ENCODE data around the gene GDF10.

DNA sequence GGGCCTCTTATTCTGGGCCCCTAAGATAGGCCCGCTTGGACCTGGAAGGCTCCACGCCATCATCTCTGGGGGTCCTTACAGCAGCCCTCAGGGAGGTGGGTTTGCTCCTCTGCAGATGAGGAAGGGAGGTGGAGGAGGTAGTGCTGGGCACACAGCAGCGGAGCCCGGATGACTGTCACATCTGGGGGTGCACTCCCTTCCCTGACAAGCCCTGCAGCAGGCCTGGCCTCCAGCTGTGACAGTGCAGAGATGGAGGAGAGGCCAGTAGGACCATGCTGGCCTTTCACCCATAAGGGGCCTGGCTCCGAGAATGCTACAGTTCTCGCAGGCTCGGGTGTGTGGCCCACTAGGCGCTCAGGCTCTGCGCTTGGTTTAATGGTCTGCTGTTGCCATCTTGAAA is 31.5 kb downstream of the GDF10 start:
- TF ChIP-seq, protein P1, sequence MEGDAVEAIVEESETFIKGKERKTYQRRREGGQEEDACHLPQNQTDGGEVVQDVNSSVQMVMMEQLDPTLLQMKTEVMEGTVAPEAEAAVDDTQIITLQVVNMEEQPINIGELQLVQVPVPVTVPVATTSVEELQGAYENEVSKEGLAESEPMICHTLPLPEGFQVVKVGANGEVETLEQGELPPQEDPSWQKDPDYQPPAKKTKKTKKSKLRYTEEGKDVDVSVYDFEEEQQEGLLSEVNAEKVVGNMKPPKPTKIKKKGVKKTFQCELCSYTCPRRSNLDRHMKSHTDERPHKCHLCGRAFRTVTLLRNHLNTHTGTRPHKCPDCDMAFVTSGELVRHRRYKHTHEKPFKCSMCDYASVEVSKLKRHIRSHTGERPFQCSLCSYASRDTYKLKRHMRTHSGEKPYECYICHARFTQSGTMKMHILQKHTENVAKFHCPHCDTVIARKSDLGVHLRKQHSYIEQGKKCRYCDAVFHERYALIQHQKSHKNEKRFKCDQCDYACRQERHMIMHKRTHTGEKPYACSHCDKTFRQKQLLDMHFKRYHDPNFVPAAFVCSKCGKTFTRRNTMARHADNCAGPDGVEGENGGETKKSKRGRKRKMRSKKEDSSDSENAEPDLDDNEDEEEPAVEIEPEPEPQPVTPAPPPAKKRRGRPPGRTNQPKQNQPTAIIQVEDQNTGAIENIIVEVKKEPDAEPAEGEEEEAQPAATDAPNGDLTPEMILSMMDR (IDR thresholded peaks at IDR 0.05): no peak
- no peak for TF ChIP-seq POLR2A (IDR thresholded peaks at IDR 0.05)
- TF ChIP-seq POLR2AphosphoS5 (IDR thresholded peaks at IDR 0.05; ENCODE audit: insufficient read depth in 1 of 2, low read depth in 1 of 2): no peak

Measured in vagina (tissue), 2 donors.